A673 (cell line): ENCODE results near the gene RNF213. TPM values are rescaled to one million over a fixed set of nuclear protein-coding genes. Genes with fewer than 3 reads are reported as not detected.

ENCODE experiments used
- BruUV-seq: library from RNA; stranded (reverse); fragments of 400-500 nt; replicated peaks from 2 replicates; lab custom pipeline; 2021; lab: Mats Ljungman, UMichigan
- CTCF ChIA-PET: fragments of 300-600 bp; sonication (Branson Sonifier 250); formaldehyde crosslinking; loops from one replicate; lab custom pipeline; 2022; ENCODE audit warnings: antibody characterized with exemption; lab: Charles Lee
- POLR2A ChIA-PET: fragments of 300-600 bp; sonication (Branson Sonifier 250); formaldehyde crosslinking; loops from one replicate; lab custom pipeline; 2022; ENCODE audit warnings: antibody characterized with exemption; ENCODE audit not compliant: low non-redundant PET; lab: Charles Lee
- DNase-seq: peaks from one replicate; pipeline ENCODE4 v3.0.0-alpha.2; 2015; ENCODE audit warnings: low spot score
- H3K27ac ChIP-seq: fragments of 200-600 bp; sonication (generic); 2 replicates; pipeline ENCODE4 v1.5.1; 2016; ENCODE audit warnings: mixed run types, low read depth, mild to moderate bottlenecking, mixed read lengths, antibody characterized with exemption, low read length; ENCODE audit not compliant: poor library complexity, severe bottlenecking
- H3K27me3 ChIP-seq: fragments of 200-600 bp; sonication (generic); replicated peaks from 2 replicates; pipeline ENCODE4 v1.6.1; 2017; ENCODE audit warnings: mixed run types, low read depth, mild to moderate bottlenecking, mixed read lengths, antibody characterized with exemption, low read length; ENCODE audit not compliant: insufficient read depth, poor library complexity
- H3K36me3 ChIP-seq: fragments of 200-600 bp; sonication (generic); 2 replicates; pipeline ENCODE4 v1.6.1; 2016; ENCODE audit warnings: mixed run types, mild to moderate bottlenecking, mixed read lengths, antibody characterized with exemption, low read length; ENCODE audit not compliant: insufficient read depth, poor library complexity, severe bottlenecking
- H3K4me1 ChIP-seq: fragments of 200-600 bp; sonication (generic); 2 replicates; pipeline ENCODE4 v1.6.1; 2017; ENCODE audit warnings: mixed run types, mild to moderate bottlenecking, mixed read lengths, antibody characterized with exemption, low read length; ENCODE audit not compliant: insufficient read depth, poor library complexity, severe bottlenecking
- H3K4me3 ChIP-seq: fragments of 200-600 bp; sonication (generic); 2 replicates; pipeline ENCODE4 v1.5.1; 2016; ENCODE audit warnings: low read depth, mixed run types, mild to moderate bottlenecking, mixed read lengths, low read length; ENCODE audit not compliant: poor library complexity, severe bottlenecking
- H3K9me3 ChIP-seq: fragments of 200-600 bp; sonication (generic); 2 replicates; pipeline ENCODE4 v1.6.1; 2016; ENCODE audit warnings: mixed run types, low read depth, mild to moderate bottlenecking, mixed read lengths, antibody characterized with exemption, low read length; ENCODE audit not compliant: poor library complexity, severe bottlenecking
- EZH2 ChIP-seq: fragments of 200-600 bp; sonication (generic); IDR thresholded peaks from 2 replicates; pipeline ENCODE4 v1.6.1; 2017; ENCODE audit warnings: borderline replicate concordance, low read depth, mild to moderate bottlenecking, mixed read lengths, antibody characterized with exemption, low read length; ENCODE audit not compliant: poor library complexity, severe bottlenecking
- intact Hi-C: fragments of 100-400 bp; cut with micrococcal nuclease; formaldehyde crosslinking; loops from one replicate; pipeline ENCODE4 v1.10.0; 2022; ENCODE audit not compliant: unreplicated experiment
- total RNA-seq: library from RNA; stranded (reverse); gene quantifications from 2 replicates; pipeline ENCODE4 v1.2.3, GENCODE V29; 2021
- TF ChIP-seq, protein P1 (sequence below): fragments of 300-800, 200-600 bp; sonication (generic); conservative IDR thresholded peaks from 2 replicates; pipeline ENCODE4 v1.5.1; 2017; ENCODE audit warnings: low read depth, mild to moderate bottlenecking, antibody characterized with exemption, low read length, moderate library complexity, mixed read lengths

RNF213 gene
- total RNA-seq, 1 experiment from 2014 or later: 78.0 TPM

- Histone ChIP-seq H3K4me1 (peaks cover 31% of the 10 kb centered on the region), H3K27me3 (no peaks in the 10 kb centered on the region), H3K4me3 (no peak overlapping the region), H3K9me3 (no peaks in the 10 kb centered on the region), H3K36me3 (no peaks in the 10 kb centered on the region), H3K27ac (no peak overlapping the region)
- ChIA-PET POLR2A (interaction anchor here (0.6 kb wide), 1 partner anchor 88 kb away, joined by 3 read pairs; no protein-coding TSS in a partner anchor), CTCF (no interaction called here)
- intact Hi-C loops: no loop called here
- BruUV-seq: no TSS peak
- TF ChIP-seq EZH2: no peak
- TF ChIP-seq, protein P1, sequence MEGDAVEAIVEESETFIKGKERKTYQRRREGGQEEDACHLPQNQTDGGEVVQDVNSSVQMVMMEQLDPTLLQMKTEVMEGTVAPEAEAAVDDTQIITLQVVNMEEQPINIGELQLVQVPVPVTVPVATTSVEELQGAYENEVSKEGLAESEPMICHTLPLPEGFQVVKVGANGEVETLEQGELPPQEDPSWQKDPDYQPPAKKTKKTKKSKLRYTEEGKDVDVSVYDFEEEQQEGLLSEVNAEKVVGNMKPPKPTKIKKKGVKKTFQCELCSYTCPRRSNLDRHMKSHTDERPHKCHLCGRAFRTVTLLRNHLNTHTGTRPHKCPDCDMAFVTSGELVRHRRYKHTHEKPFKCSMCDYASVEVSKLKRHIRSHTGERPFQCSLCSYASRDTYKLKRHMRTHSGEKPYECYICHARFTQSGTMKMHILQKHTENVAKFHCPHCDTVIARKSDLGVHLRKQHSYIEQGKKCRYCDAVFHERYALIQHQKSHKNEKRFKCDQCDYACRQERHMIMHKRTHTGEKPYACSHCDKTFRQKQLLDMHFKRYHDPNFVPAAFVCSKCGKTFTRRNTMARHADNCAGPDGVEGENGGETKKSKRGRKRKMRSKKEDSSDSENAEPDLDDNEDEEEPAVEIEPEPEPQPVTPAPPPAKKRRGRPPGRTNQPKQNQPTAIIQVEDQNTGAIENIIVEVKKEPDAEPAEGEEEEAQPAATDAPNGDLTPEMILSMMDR: no peak
- no peak for DNase-seq
Measured at GRCh38 chr17:80214878-80215210, 45.8 kb upstream of the RNF213 start.

- H3K27me3 ChIP-seq: no peaks in the 10 kb centered on the region
- H3K4me3 ChIP-seq: no peak overlapping the region
- intact Hi-C loops: no loop called here
- H3K36me3 ChIP-seq: no peaks in the 10 kb centered on the region
- no peak overlapping the region for H3K27ac ChIP-seq
- peaks cover 25% of the 10 kb centered on the region for H3K4me1 ChIP-seq
- POLR2A ChIA-PET: no interaction called here
- DNase-seq: no peak
- no peaks in the 10 kb centered on the region for H3K9me3 ChIP-seq
- BruUV-seq: no TSS peak
- CTCF ChIA-PET: no interaction called here
- TF ChIP-seq, protein P1: no peak
Measured at GRCh38 chr17:80216473-80217456, 43.9 kb upstream of the RNF213 start.

- intact Hi-C loops: no loop called here
- BruUV-seq: no TSS peak
- Histone ChIP-seq H3K27me3 (no peaks in the 10 kb centered on the region), H3K4me3 (no peak overlapping the region), H3K9me3 (no peaks in the 10 kb centered on the region), H3K4me1 (peaks cover 15% of the 10 kb centered on the region), H3K27ac (no peak overlapping the region), H3K36me3 (no peaks in the 10 kb centered on the region)
- ChIA-PET POLR2A (no interaction called here), CTCF (no interaction called here)
- no peak for DNase-seq
- no peak for TF ChIP-seq EZH2
- TF ChIP-seq, protein P1: no peak
Measured at GRCh38 chr17:80217703-80218362, 42.8 kb upstream of the RNF213 start.
